RCC 7860 (cell line): ENCODE data around the gene TEX29.

ENCODE experiments used
- DNase-seq: peaks from one replicate; pipeline ENCODE4 v3.0.0-alpha.2; 2015; ENCODE audit warnings: low spot score
- FAIRE-seq: peaks from 2 replicates; lab custom pipeline; 2012; peaks lifted over from hg19 to GRCh38; lab: Jason Lieb, UNC

Gene TEX29

DNA sequence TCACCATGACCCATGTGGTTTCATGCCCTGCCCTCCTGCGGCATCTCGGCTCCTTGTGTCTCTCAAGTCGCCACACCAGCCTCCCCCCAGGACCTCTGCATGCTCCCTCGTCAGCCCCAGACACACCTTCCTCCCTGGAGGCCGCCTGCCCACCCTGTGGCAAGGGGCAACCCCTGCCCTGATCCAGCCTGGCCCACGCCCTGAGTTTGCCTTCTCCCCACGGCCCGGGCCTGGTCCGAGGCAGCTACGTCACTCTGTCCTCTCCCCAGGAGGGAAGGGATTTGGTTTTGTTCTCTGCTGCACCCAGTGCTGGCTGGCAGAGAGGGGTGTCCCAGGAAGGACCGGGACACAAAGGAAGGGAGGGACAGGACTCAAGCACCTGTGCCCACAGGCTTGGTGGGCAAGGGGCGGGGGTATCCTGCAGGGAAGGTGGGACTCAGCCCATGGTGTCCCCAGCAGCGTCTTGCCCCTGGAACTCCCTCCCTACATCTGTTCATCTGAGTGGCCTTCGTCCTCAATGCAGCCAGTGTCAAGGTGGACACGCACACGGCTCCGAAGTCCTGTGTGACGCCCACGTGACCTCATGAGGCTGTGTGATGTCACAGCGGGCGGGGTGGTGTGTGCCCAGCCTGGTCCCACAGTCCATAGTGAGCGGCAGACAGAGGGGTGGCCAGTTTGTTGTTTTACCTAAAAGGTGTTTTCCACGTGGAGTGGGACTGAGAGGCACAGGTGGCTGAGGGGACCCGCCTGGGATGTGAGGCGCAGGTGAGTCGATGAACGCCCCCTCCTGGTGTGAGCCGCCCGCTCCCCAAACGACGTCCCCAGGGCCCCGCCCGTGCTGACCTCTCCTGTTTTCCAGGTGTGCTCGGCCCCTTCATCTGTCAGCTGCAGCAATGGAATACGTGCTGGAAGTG is at the start of gene TEX29:
TEX29 (plus strand) TSS at position 645 of the 914 bp plus-strand sequence; CDS start at position 894, 249 bp downstream.
- DNase-seq: no peak
- FAIRE-seq: no peak

DNA sequence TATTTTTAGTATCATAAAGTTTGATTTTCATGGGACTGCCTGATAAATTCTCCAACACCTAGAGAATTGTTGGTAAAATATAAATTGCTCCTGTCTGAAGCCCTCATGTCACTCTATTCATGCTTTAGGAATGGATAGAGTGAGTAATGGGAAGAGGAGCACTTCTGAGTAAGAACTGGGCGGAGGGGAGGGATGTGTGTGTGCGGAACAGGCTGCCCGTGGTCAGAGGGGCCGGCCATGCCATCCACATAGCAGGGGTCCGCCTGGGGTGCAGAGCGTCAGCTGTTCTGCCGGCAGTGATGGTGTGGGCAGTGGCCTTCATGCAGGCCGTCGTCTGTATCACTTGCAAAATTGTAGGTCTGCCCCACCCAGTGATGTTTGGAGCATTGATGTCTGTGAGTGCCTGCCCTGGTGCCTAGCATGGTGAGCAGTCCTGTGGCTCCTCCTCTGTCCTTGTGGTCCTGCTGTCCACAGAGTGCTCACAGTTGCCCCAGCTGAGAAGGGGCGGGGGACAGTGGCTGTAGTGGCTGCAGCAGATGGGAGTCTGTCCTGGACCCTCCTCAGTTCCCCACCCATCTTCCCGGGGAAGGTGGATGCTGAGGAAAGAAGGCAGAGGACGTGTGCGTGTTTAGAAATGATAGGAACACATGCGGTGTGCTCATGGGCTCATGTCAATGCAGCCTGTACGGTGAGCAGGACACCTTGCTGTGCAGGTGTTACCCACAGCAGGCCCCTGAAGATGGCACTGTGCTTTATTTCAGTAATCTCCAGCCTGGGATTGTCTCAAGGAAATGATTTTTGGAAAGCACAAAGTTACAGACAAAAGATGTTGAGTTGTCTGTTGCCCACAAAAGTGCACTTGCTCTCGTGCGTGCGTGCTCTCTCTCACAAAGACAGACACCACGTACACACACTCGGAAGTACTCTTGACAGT is 49.4 kb upstream of the TEX29 start:
- no peak for FAIRE-seq
- DNase-seq: no peak

DNA sequence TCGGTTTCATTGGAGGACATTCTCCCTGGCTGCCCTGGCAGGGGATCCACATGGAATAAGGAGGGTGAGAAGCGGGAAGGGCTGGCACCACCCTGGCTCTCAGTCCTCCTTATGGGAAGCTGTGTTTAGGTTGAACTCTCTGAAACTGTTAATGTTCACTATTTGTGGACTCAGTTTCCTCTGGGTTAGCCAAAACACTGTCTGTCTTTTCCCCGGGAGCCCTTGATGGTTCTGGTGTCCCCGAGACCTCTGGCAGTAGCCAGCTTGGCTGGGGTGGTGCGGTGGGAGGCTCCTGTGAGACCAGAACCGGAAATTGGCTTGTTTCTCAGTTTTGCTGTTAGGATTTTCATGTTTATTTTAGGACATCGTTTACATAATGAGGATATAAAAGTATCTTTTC is 48.3 kb upstream of the TEX29 start:
- no peak for FAIRE-seq
- DNase-seq: no peak

DNA sequence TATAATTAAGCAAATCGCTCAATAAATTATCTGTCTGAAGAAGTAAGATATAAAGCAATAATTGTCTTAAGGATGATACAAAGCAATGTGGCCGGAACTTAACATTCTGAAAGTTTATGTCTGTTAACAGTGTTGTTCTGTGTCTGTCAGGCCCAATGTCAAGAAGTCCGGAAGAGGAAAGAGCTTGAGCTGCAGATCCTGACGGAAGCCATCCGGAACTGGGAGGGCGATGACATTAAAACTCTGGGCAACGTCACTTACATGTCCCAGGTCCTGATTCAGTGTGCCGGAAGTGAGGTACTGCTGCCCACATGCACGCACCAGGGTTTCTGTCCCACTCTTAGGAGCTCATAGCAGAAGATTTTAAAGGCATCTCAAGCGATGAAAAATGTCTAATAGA is 45.1 kb upstream of the TEX29 start:
- FAIRE-seq (no peak), DNase-seq (no peak)

DNA sequence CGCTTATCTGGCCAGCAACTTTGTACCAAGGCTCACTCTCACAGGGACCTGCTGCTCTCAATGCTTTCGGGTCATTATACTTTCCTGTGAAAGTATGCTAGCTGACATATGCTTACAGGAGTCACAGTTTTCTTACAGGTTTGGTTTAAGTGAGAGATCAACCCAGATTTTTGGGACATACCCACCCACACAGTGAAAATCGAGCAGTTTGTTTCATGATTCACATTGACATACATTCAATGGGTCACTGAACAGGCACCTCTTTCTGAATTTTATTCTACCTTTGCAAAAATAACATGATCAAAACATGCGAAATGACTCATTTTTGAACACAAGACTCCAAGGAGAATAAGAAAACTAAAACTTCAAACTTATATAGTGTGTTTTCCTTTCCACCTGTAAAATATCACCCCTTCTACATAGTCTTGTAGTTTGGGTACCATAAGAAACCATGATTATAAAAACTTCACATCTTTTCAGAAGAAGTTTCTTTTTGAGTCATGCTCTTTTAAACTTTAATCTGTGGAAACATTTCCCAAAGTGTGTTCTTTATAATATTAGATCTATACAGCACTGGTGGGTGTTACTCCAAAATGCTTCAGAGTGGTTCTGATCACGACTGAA is 44.3 kb upstream of the TEX29 start:
- FAIRE-seq (no peak), DNase-seq (no peak)

DNA sequence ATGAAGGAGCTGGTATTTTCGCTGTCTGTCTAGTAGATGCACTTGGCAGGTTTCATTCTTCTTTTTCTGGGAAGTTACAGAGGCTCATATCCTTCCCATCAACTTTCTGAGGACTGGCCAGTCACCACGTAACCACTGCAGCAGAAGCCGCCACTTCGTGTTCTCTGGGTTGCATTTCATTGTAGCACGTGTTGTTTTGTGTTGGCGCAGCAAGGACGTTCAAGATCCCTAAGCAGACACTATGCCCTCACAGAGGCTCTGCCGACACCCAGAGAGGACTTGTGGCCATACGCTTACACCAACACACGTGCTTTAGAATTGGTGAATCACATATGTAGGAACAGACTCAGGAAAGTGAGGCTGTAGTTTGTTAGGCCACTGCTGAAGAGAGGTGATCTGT is 42.2 kb upstream of the TEX29 start:
- FAIRE-seq: no peak

DNA sequence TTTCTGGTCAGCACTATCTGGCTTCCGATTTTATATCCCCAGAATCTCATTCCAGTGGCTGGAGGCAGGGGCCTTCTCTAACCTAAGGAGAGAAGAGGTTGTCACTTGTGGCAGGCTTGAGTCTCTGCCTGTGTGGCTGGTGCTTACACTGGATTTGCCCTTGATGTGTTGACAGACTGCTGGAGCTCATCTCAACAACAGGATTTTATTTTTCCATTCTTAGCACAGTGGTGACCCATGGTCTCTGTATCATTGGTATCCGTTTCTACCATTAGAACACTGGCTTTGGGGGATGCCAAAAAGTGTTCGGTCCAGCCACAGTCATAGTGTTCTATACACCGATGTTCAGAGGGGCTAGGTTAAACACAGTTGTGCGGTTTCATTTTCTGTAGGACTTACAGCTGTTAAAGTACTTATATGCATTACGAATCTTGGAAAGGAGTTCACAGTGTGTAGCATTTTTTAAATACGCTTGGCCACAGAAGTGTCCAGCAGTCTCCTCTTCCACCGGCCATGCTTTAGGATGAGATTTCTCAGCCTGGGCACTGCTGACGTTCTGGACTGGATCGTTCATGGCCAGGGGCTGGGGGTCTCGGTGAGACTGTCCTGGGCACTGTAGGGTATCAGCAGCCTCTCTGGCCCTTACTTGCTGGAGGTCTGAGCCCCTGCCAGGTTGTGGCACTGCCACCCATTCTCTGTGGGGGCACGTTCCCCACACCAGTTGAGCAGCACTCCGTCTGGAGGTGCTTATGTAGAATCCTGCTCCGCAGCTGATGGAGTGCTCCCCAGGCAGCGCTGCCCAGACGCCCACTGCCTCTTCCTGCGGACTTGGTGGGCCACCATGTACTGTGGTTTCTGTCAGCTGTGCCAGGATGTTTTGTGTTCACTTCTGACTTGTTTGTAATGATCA is 41.4 kb upstream of the TEX29 start:
- DNase-seq (no peak), FAIRE-seq (no peak)

More for the DNA sequence above, 42.2 kb upstream of the TEX29 start:
- DNase-seq: no peak

DNA sequence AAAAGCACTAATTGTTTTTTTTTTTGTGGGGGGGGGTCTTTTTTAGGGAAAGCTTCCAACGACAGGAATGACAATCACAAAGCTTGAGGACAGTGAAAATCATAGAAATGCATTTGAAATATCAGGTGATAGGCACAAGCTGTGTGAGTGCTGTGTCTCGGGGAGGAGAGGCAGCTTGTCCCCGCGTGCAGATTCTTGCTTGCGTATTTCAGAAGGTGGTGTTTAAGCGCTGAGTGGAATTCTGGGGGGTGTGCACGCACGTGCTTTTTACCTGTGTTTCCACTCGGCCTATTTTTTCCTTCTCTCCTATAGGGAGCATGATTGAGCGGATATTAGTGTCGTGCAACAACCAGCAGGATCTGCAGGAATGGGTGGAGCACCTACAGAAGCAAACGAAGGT is 40.2 kb upstream of the TEX29 start:
- DNase-seq (no peak), FAIRE-seq (no peak)

DNA sequence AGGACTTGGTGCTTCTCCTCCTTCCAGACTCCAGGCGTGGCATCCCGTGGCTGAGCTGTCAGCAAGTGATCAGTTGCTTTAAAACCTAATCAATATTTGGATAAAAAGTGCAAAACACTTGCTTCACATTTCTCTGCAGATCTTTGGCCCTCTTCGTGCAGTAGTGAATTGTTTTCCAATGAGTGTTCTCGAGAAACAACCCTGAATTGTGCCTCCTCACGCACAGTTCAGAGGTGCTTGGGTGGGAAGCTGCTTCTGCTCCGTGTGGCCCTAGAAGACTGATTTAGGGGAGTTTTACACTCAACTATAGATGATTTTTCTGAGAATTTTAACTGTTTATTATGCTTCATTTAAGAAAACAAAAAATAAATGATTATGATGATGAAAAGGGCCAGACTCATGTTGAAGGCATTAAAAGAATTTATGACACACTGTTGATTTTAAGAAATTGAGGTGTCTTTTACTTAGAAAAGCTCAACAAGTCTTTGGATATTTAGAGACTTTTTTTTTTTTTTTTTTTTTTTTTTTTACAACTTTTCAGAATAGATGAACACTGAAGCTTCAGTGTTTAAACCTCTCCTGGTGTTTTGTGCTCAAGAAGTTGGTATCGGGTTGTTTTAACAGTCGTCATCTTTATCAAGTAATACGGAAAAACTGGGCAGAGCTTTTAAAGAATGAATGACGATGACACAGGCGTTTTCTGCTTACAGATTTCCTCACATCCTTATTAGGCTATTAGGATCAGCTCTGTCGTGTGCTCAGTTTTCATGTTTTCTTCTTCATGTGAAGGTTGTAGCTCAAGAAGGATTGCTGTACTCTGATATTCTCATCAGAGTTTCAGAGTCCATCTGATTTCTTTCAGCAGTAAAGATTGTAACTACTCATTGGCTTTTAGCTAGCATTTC is 39.5 kb upstream of the TEX29 start:
- FAIRE-seq (no peak), DNase-seq (no peak)

DNA sequence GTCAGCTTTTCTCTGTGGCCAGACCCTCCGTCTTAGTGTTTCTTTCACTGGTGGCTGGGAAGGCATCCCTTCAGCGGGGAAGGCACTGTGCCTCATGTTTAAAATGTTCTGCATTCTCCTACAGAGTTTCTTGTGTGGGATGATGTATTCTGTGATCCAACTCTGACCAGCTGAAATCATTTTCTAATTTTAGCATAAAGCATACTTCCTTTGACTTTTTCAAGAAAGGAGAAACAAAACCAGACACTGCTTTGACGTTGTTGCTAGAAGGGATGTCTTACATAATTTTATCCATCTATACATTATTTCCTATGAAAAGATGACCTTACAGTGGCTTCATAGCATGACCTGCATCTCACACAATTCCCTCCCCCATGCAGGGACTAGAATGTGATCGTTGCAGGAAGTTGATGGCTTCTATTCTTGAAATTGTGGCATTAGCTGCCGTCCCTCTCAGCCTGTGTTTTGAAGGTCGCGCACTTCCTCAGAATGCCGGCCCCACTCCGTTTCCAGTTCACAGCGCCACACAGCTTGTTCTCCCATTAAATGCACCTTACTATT is 38.6 kb upstream of the TEX29 start:
- no peak for DNase-seq
- no peak for FAIRE-seq

DNA sequence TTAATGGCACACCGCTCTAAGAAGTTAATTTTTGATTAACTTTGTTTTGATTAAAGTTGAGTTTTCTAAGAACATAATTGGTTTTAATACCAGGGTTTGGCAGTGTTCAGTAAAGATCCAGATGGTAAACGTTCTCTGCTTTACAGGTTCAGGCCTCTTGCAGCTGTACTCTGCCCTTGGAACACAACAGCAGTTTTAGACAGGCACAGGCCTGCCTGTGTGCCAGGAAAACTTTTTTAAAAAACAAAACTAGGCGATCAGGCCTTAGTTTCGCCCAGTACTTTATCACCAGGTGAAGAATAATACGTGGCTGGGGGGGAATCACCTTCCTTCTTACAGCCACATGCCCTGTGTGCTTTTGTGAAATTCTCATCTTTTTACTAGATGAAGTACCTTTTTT is 38.0 kb upstream of the TEX29 start:
- DNase-seq (no peak), FAIRE-seq (no peak)

DNA sequence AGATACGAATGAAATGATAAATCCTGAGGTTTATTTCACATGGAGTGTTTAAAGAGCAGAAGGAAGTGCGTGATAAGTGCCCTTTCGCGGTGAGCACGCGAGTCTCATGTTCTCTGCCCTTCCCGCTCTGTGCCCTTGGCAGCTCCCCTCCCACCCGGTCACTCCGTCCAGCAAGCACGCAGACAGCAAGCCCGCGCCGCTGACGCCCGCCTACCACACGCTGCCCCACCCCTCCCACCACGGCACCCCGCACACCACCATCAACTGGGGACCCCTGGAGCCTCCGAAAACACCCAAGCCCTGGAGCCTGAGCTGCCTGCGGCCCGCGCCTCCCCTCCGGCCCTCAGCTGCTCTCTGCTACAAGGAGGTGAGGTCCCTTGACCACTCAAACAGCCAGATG is 37.4 kb upstream of the TEX29 start:
- FAIRE-seq: no peak
- DNase-seq: no peak

DNA sequence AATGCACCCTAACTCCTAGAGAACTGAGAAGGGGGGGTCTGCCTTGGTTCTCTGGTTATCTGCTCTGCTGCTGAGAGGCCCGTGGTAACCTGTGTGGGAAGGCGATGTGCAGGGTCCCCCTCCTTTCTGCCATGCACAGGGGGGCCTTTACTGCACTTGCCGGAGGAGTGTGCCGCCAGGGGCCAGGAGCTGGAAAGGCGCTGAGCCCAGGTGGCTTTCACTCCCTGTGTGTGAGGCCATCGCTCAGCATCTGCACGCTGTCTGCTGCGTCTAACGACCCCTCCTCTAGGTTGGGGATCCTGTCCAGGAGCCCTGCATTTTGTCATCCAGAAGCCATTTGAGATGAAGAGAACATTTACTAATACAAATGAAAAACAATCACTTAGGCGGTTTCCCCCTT is 37.0 kb upstream of the TEX29 start:
- DNase-seq (no peak), FAIRE-seq (no peak)

DNA sequence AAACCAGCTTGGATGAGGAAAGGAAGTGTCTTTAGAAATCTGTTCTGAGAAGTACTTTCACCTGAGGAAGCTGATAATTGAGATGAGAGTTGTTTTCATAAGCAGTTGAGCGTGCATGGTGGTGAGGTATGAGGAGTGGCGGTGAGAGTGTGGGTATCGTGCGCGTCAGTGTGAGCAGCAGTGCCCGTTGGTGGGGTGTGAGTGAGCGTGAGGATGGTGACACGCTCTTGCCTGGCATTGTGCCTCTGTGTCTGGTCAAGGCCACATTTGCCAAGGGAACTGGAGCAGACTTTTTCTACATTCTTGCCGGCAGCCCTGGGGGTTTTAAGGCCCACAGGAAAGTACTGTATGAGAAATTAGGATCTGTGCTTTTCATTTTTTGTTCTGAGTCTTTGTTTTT is 36.5 kb upstream of the TEX29 start:
- no peak for FAIRE-seq
- no peak for DNase-seq

DNA sequence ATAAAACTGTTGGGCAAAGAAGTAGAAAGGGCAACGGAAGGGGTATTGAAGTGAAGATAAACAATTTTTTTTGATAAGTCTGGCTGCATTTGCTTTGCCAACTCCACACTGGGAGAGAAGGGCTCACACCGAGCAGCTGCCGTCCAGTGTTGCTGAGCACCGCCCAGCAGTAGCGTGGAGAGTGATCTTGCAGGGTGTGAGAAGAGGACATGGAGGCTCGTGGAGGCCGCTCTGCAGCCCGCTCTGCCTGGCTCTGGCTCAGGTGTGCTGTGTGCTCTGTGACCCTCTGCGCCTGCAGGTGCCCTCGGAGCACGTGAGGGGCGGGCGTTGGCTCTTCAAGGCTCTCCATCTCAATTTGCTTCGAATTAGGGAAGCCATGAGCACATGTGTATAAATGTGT is 35.9 kb upstream of the TEX29 start:
- DNase-seq (no peak), FAIRE-seq (no peak)

DNA sequence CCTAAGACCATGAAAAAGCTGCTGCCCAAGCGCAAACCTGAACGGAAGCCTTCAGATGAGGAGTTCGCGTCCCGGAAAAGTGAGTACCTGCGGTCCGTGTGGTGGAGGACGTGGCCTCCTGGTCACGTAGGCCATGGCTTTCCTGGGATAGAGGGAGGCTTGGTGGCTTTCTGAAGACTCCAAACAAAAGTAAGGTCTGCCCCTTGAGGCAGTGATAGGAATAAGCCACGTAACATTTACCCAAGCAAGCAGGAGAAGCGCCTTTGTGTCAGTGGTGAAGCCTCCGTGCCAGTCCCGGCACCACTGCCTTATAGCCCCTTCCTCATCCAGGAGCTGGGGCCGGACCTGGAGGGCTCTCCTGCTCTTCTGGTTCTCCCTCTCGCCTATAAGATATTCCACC is 34.3 kb upstream of the TEX29 start:
- no peak for DNase-seq
- no peak for FAIRE-seq

DNA sequence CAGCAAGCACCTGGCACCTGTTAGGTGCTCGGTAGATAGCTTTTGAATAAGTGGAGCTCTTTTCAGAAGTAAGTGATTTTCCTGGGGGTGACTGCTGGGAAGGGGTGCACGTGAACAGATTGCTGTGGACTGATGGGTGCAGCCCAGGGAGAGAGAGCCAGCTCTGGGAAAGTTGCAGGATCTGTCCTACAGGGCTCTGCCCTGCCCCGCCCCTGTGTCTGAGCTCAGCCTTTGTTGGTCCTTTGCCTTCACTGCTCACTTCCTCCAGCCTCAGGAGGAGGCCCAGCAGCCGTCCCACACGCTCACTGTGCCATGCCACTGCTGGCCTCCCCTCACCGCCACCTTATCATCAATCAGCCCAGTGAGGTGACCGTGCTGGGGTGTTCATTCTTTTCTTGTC is 33.7 kb upstream of the TEX29 start:
- no peak for DNase-seq
- no peak for FAIRE-seq

DNA sequence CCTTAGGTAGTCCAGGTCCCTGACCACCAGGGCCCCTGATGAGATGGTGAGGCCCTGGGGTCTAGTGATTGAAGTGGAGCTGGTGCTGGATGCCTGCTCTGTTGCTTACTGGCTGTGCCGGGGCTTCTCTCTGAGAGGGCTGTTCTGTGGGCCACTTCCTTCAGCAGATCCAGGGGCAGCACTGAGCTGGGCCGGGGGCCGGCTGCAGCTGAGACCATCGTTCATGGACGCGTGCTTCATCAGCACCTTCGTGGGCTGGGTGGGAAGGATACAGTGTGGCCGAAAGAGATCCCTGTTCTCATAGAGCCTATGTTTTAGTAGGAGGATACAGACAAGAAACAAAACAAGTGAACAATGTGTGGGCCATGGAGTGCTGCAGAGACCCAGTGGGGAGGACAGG is 33.2 kb upstream of the TEX29 start:
- no peak for FAIRE-seq

DNA sequence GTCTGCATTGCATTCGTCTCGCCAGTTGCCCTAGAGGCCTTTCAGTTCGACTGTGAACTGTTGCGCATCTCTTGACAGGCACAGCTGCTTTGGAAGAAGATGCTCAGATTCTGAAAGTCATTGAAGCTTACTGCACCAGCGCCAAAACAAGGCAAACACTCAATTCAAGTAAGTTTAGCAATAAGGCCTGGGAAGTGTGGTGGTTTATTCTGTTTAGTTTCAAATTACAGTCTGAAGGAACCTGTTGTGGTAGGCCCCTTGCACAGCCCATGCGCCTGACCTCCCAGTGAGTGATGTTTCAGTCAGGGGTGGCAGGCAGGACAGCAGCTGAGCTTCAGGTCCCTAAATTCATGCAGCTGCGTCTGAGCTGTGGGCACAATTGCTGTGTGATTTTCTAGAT is 32.2 kb upstream of the TEX29 start:
- DNase-seq: no peak
- no peak for FAIRE-seq

More for the DNA sequence above, 33.2 kb upstream of the TEX29 start:
- DNase-seq: no peak
